ENCODE data around the gene CREG2.
"Not testable (repeated sequence)": the region's sequence is repeated elsewhere in the genome, so short reads cannot be mapped to it uniquely, and the experiment has no call there.

The CREG2 gene

GRCh38 chr2:101349893-101350662 lies 37.2 kb downstream of the CREG2 start:
- no peak for DNase-seq (ENCODE audit: low read depth in 1 of 2, low spot score in 1 of 2)

DNA sequence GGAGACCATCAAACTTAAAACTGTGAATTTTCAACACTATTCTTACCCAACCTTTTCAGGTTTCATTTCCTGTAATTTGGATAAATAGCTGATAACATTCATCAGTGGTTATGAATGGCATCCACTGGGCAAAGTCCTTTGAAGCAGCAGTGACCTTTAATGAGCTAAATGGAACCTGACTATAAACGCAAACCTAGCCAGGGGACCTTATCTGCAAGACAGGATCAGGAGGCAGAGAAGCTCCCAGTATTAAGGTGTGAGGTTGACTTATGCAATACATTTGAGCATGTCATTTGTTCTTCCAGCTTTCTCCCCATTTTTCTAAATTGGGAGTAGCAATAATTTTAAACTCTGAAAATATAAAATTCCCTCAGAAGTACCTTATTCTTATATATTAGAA lies 38.4 kb downstream of the CREG2 start:
- DNase-seq (ENCODE audit: low read depth in 1 of 2, low spot score in 1 of 2) = no peak

GRCh38 chr2:101346909-101347308 lies 40.4 kb downstream of the CREG2 start:
- DNase-seq (ENCODE audit: low read depth in 1 of 2, low spot score in 1 of 2) = no peak

DNA sequence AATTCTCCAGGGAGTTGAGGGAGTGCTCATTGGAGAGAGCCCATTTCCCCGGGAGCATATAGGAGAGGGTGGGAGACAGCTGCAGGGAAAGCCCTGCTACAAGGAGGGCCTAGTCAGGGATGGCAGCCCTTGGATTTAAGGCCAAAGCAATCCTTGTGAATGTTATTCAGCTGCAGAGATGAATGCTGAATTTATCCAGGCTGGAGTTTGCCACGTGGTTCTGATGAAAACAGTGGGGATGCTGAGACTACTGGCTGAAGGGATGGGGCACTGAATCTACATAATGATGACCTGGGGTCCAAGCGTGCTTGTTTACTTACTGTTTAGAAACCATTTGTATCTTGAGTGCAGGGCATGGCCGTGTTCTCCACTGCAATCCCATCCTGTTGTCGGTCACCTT lies 43.2 kb downstream of the CREG2 start:
- DNase-seq (ENCODE audit: low read depth in 1 of 2, low spot score in 1 of 2) = no peak

- DNase-seq (ENCODE audit: low read depth in 1 of 2, low spot score in 1 of 2) = no peak
Observed at GRCh38 chr2:101342625-101343008, 44.7 kb downstream of the CREG2 start.

DNA sequence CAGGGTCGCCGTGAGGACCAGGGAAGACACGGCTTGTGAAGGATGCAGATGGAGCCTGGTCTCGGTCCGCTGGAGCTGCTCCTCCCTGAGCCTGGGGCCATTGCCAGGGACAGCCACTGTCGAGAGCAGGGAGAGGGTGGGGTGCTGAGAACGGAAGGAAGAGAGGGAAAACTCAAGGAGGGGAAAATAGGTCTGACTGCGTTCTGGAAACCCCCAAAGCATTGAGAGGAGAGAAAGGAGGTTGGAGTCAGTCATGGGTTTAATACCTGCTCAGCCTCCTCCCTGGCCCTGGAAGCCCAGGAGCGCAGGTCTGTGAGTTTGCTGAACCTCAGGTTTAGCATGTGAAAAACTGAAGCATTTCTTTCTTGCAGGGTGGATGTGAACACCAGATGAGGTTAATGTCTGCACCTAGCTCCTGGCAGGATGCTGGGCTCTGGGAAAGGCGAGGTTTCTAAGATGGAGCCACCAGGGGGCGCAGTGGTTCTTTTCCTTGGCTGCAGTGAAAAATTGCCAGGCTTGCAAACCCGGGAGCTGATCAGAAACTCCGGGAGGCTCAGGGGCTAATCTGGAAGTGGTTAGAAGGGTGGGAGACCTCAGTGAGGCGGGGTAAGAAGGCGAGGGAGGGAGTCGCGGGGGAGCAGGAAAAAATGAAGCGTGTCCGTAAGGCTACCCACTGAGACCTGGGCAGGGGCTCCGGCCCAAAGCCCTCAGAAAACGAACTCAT lies 45.2 kb downstream of the CREG2 start:
- DNase-seq (ENCODE audit: low read depth in 1 of 2, low spot score in 1 of 2) = peak; percentile 49 to 66

DNA sequence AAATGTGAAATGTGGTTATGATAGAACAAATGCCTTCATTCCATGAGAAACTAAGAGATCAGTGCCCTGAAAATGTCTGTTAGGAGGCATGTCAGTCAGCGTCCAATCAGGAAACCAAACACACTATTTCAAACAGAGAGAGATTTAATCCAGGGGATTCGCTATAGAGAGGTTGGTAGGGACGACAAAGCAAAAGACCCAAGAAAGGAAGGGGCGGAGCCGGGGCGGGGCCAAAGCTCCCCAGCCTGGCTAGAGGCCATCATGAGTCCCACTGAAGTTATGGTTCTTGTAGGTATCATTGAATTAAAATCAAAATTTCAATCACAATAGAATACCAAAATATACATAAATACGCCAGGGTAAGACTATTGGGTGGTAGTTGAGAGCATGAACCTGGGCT lies 45.9 kb downstream of the CREG2 start:
- no peak for DNase-seq (ENCODE audit: low read depth in 1 of 2, low spot score in 1 of 2)

- DNase-seq (ENCODE audit: low read depth in 1 of 2, low spot score in 1 of 2) = no peak
Observed at GRCh38 chr2:101340141-101340551, 47.2 kb downstream of the CREG2 start.

DNA sequence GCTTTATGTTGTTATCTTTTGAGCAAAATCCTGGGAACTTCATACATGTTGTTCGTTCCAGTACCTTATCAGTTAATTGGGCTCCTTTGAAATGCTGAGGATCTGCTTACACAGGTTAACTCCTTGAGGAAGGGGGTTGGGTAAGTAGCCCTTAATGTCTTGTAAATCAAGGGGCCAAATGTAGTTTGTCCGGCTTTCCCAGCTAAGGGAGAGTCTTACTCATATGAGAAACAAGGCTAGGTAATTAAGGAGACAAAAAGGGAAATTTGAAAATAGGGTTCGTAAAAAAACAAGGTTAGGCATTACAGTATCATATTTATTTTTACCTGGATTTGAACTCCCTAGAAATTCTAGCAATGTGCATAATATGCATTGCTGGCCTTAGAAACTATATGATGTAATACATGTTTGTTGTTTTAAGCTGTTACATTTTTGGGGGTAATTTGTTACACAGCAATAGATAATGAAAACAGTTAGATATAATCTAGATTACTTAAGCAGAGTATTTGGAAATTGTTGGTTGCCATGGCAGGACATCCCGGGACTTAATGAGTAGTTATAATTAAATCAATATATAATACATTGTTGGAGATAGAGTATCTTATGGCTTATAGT lies 47.9 kb downstream of the CREG2 start:
- no peak for DNase-seq (ENCODE audit: low read depth in 1 of 2, low spot score in 1 of 2)

DNA sequence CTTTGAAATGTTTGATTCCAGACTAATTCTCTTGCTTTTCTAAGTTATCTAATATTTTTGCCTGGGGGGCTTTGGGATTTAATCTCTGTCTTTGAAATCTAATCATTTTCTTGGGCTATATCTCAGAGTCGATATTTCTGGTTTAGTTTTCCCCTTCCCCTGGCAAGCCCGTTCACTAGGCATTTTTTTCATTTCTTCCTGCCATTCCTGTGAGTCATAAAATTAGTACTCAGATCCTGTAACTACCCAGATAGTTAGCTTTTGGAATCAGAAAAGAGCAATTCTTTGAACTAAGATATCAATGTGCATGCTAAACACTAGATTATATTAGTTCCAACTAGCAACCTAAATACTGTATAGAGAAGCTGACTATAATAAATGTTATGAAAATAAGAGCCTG lies 49.4 kb downstream of the CREG2 start:
- no peak for DNase-seq (ENCODE audit: low read depth in 1 of 2, low spot score in 1 of 2)

DNA sequence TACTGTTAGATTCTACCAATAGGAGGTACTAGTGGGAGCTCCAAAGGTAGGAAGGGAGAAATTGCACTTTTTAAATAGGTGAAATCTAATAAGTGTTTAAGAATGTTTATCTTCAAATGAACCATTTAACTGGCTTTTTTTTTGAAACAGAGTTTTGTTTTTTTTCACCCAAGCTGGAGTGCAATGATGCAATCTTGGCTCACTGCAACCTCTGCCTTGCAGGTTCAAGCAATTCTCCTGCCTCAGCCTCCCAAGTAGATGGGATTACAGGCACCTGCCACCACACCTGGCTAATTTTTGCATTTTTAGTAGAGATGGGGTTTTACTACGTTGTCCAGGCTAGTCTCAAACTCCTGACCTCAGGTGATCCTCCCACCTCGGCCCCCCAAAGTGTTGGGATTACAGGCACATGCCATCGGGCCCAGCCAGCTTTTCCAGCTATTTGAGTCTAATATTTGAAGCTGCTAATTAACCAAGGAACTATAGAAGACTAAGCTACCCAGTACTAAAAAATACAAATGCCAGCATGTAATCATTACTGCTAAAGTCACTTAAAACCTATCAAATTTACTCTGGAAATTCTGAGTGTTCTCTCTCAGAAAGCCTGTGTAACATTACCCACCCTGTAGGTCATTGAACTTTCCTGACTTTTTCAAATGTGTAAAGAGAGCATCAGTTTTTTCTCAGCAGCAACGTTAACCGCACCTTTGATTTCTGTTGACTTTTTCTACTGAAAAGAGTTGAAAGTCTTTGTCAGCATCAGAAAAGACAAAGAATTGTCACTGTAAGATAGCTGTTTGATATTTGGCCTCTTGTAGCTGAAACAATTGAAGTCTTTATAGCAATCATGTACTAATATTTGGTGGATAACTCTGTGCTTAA lies 54.2 kb downstream of the CREG2 start:
- DNase-seq (ENCODE audit: low read depth in 1 of 2, low spot score in 1 of 2) = no peak

DNA sequence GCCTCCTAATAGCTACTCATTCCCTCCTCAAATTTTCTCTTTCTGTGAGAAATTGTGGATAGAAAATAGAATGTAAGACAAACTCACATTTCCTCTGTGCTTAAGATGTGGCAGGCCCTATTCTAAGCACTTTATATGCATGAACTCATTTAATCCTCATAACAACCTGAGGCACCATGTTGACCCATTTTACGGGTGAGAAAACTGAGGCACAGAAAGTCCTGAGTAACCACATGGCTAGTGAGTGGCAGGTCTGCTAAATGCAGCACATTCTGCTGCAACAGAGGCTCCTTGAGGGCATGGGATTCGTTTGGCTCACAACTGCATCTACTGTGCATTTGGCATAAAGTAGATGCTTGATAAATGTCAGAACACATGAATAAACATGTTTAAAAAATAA lies 56.1 kb downstream of the CREG2 start:
- DNase-seq (ENCODE audit: low read depth in 1 of 2, low spot score in 1 of 2) = no peak

DNA sequence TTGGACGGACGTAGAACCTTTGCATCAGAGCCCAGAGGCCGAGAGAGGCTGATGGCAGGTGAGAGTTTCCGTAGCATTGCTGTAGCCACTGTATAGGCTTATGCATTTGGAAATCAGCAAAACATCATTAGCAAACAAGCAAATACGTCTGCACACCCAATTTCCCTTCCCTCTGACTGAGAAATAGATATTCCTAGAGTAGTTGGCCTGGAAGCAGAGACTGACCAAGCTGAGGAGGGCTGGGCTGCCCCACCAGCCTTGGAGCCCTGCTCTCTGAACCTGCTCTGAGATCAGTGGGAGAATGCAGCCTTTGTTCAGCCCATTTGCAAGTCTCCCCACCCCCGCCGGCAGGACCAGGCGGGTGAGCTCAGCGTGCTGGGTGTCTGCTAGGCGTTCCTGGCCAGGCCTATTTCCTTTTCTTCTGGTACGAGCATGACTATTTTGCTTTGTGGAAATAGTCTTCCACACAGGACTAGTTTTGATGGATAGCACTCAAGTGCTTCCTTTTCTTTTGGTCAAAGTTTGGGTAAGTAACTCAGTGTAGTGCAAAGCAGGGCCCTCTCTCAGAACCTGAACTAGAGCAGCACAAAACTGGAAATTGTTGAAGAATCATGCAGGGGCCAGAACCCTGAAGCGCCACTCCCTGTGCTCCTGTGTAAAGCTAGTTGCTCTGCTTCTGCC lies 56.9 kb downstream of the CREG2 start:
- peak in 1 of 2 donors; percentile 11 for DNase-seq (ENCODE audit: low read depth in 1 of 2, low spot score in 1 of 2)

DNA sequence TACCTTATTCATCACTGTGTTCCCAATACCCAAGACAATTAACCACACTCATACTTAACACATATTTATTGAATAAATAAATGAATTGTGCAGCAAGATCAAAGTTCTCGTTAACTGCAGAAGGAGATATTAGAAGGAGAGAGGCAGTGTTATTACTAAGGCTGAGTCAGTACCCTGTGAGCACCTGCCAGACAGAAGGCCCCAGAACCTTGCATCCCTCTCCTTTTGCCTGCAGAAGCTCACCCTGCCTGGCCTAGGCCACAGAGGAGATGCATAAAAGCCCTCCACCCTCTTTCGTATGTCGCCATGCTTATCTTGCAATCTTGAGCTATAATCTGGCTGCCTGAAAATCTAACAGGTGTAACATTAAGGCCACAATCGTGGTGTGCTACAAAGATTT lies 58.3 kb downstream of the CREG2 start:
- no peak for DNase-seq (ENCODE audit: low read depth in 1 of 2, low spot score in 1 of 2)

- no peak for DNase-seq (ENCODE audit: low read depth in 1 of 2, low spot score in 1 of 2)
Observed at GRCh38 chr2:101328474-101329007, 58.8 kb downstream of the CREG2 start.

DNA sequence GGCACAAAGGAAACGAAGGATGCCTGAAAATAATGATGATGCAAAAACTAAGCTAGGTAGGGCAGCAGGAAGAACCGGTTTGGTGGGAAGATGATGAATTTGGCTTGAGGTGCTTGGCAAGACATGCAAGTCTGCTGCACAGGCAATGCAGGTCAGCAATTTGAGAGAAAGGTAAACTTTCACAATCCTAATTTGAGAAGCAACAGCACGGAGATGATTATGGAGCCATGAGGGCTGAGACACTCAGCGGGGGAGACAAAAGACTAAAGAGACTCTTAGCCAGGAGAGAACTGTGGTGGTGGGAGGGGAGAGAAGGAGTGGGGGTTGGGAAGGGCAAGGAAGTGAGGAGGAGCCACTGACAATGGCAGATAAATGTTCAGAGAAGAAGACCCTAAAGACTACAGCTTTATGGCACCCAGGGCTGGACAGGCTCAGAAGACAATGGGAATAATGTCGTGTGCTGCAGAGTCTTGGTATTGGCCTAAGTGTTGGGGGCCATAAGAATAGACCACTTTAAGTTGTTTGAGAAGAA lies 59.4 kb downstream of the CREG2 start:
- DNase-seq (ENCODE audit: low read depth in 1 of 2, low spot score in 1 of 2) = no peak

DNA sequence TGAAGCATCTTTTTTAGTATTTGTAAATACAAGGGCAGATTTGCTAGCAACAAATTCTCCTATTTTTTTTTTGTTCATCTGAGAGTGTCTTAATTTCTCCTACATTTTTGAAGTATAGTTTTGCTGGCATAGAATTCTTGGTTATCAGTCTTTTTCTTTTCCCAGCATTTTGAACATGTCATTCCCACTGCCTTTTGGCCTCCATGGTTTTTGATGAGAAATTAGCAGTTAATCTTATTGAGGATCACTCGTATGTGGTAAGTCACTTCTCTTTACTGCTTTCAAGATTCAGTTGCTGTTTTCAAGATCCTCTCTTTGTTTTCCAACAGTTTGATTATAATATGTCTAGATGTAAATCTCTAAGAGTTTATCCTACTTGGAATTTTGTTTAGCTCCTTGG lies 61.9 kb downstream of the CREG2 start:
- DNase-seq (ENCODE audit: low read depth in 1 of 2, low spot score in 1 of 2) = no peak

DNA sequence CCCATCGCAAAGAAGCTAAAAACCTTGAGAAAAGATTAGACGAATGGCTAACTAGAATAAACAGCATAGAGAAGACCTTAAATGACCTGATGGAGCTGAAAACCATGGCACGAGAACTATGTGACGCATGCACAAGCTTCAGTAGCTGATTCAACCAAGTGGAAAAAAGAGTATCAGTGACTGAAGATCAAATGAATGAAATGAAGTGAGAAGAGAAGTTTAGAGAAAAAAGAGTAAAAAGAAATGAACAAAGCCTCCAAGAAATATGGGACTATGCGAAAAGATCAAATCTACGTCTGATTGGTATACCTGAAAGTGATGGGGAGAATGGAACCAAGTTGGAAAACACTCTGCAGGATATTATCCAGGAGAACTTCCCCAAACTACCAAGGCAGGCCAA lies 70.7 kb downstream of the CREG2 start:
- DNase-seq (ENCODE audit: low read depth in 1 of 2, low spot score in 1 of 2) = not testable (repeated sequence)

DNA sequence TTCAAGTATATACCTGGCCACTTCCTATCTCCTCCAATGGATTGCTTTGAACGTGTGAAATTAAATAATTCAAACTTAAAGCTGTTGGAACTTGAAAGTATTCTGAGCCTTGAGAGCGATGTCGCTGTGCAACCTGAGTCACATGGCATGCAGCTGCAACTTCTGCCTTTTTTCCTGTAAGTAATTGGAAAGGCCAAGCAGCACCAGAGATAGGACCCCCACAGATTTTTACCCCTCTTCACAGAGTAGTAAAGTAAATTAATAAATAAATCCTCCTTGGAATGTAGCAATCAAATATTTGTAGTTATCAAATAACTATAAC lies 75.6 kb downstream of the CREG2 start:
- no peak for DNase-seq (ENCODE audit: low read depth in 1 of 2, low spot score in 1 of 2)

Data from activated T-helper 1 cell treated with anti-CD3 and anti-CD28 coated beads, Interleukin-2, amount 50 U/mL, for 16 hours (primary cell).